Measurements from ENCODE around the gene SH3BP2. TPM values are rescaled to one million over a fixed set of nuclear protein-coding genes. Genes with fewer than 3 reads are reported as not detected.

Gene SH3BP2
- polyA plus RNA-seq, 6 donors from 2014 or later, result 14.3 to 91.1 (median 28.7) TPM

DNA sequence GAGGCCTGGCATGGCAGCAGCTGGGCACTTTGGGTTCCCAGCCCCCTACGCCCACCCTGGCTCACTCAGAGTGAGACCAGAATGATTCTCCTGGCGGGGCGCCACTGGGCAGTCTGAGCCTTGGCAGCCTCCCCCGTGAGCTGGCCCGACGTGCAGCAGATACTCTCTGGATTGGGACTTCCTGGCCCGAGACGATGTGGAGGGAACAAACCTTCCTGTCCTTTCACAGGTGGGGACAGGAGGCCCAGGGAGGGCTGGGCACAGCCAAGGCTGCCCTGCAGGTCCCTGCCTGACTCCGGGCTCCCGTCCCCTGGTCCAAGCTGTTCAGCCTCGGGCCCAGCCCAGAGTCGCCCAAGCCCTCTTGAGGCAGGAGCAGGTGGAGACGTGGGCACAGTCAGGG is 32.9 kb downstream of the SH3BP2 start:
- Mint-ChIP-seq H3K27me3 (no peaks in the 10 kb centered on the region), H3K27ac (no peak overlapping the region), H3K36me3 (peaks cover 9 to 32% of the 10 kb centered on the region in 2 donors), H3K4me1 (peaks cover 12 to 27% (median 22%) of the 10 kb centered on the region in 3 donors), H3K9me3 (no peaks in the 10 kb centered on the region), H3K4me3 (no peak overlapping the region)
- DNase-seq (no peak), ATAC-seq (ENCODE audit: low read depth in 2 of 2) (no peak)

DNA sequence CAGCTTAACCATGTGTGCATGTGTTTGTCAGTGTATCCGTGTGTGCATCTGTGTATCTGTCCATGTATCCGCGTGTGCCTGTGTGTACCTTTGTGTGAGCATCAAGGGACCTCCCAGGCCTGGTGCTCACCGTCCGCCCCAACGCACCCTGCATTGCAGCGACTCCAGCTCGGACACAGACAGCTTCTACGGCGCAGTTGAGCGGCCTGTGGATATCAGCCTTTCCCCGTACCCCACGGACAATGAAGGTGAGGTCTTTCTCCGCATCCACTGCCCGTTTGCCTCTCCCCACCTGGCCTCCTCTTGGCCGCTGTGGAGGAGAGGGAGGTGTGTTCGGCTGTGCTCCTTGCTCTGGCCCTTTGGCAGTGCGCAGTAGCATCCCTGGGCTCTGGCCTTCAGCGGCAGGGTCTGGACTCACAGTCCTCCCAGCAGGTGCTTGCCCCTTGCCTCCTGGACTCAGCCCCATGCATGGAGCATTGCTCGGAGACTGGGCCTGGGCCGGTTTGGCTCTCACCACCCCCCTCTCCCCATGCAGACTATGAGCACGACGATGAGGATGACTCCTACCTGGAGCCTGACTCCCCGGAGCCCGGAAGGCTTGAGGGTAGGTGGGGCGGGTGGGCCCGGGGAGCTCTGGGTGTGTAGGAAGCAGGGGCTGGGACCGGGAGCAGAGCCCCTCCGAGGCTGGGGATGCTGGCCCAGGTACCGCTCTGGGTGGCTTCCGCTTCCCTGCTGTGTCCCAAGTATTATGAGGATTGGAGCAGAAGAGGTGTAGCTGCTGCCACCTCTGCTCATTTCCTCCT is 34.4 kb downstream of the SH3BP2 start:
- ATAC-seq (ENCODE audit: low read depth in 2 of 2) (no peak), DNase-seq (no peak)
- Mint-ChIP-seq H3K4me1 (peaks cover 22 to 33% (median 32%) of the 10 kb centered on the region in 3 donors), H3K4me3 (no peak overlapping the region), H3K36me3 (peaks cover 9 to 35% of the 10 kb centered on the region in 2 donors), H3K9me3 (no peaks in the 10 kb centered on the region), H3K27ac (no peak overlapping the region), H3K27me3 (no peaks in the 10 kb centered on the region)

DNA sequence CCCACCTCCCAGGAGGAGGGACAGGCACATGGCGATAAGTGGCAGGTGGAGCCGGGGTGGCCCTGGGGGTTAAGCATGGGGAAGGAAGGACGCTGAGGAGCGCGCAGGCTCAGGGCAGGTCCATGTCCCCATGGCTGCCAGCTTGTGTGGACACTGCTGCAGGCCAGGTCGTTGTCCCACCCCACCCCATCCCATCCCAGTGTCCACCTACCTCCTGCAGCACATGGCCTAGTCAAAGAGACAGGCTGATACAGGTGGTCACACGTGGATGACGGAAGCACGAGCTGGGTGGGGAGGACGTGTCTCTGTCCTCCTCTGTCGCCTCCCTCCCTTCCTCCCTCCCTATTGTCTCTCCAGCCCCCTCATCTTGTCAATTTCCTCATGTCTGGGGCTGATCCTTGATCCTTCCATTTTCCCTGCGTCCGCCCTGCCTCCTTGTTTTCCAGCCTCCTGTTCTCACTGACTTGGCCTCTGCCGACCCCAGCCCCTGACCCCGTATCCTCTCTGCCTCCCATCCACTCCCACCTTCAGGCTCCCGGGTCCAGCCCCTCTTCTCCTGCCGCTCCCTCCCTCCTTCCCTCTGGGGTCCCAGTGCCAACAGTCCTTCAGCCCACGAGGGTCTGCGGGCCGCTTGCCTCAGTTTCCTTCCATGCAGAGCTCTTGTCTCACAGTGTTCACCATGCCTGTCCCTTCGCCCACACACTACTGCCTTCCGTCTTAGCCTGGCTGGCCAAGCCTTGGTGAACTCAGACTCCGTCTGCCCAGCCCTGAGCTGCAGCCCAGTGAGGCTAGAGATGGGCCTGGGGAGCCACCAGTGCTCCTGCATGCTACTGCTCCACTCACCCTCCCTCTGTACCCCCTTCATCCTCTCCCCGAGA is 35.2 kb downstream of the SH3BP2 start:
- no peak for DNase-seq
- Mint-ChIP-seq H3K9me3 (no peaks in the 10 kb centered on the region), H3K36me3 (peaks cover 13 to 38% of the 10 kb centered on the region in 2 donors), H3K4me3 (no peak overlapping the region), H3K27ac (peak overlapping the region in 1 of 6 donors; percentile 54), H3K4me1 (peaks cover 30 to 40% (median 36%) of the 10 kb centered on the region in 3 donors), H3K27me3 (no peaks in the 10 kb centered on the region)
- no peak for ATAC-seq (ENCODE audit: low read depth in 2 of 2)

- Mint-ChIP-seq H3K36me3 (peaks cover 13 to 38% of the 10 kb centered on the region in 2 donors), H3K4me1 (peaks cover 37 to 43% (median 43%) of the 10 kb centered on the region in 3 donors), H3K4me3 (peak overlapping the region in 1 of 8 donors; percentile 75), H3K27ac (peak overlapping the region in 3 of 6 donors; percentile 54 to 76 (median 61)), H3K9me3 (no peaks in the 10 kb centered on the region), H3K27me3 (no peaks in the 10 kb centered on the region)
- no peak for ATAC-seq (ENCODE audit: low read depth in 2 of 2)
- DNase-seq, result no peak
These were observed 35.9 kb downstream of the SH3BP2 start for GRCh38 chr4:2828758-2829181.

- Mint-ChIP-seq H3K36me3 (peaks cover 13 to 38% of the 10 kb centered on the region in 2 donors), H3K27me3 (no peaks in the 10 kb centered on the region), H3K4me1 (peaks cover 42 to 47% (median 44%) of the 10 kb centered on the region in 3 donors), H3K9me3 (no peaks in the 10 kb centered on the region), H3K27ac (peak overlapping the region in 1 of 6 donors; percentile 86), H3K4me3 (no peak overlapping the region)
- ATAC-seq (ENCODE audit: low read depth in 2 of 2), result no peak
- DNase-seq, result no peak
These were observed 36.5 kb downstream of the SH3BP2 start for GRCh38 chr4:2829321-2829932.

DNA sequence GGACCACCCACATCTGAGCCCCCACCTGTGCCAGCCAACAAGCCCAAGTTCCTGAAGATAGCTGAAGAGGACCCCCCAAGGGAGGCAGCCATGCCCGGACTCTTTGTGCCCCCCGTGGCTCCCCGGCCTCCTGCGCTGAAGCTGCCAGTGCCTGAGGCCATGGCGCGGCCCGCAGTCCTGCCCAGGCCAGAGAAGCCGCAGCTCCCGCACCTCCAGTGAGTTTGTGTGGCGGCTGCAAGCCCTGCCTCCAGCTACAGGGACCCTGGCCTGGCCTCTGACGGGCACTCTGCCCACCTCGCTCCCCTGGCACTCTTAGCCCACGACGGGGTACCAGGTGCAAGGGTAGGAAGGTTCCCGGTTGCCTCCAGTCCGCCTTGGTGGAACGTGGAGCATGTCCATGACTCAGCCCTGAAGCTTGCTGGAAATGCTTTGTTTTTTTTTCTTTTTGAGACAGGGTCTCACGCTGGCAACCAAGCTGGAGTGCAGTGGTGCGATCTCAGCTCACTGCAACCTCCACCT is 37.1 kb downstream of the SH3BP2 start:
- Mint-ChIP-seq H3K36me3 (peaks cover 13 to 38% of the 10 kb centered on the region in 2 donors), H3K27ac (peak overlapping the region in 2 of 6 donors; percentile 9 to 86), H3K4me3 (no peak overlapping the region), H3K27me3 (no peaks in the 10 kb centered on the region), H3K4me1 (peaks cover 47 to 50% (median 50%) of the 10 kb centered on the region in 3 donors), H3K9me3 (no peaks in the 10 kb centered on the region)
- DNase-seq, result no peak
- no peak for ATAC-seq (ENCODE audit: low read depth in 2 of 2)

GRCh38 chr4:2830632-2831610 is 38.0 kb downstream of the SH3BP2 start:
- ATAC-seq (ENCODE audit: low read depth in 2 of 2) (no peak), DNase-seq (no peak)
- Mint-ChIP-seq H3K27me3 (no peaks in the 10 kb centered on the region), H3K9me3 (no peaks in the 10 kb centered on the region), H3K4me3 (no peak overlapping the region), H3K27ac (peak overlapping the region in 4 of 6 donors; percentile 39 to 99 (median 87)), H3K4me1 (peaks cover 51 to 58% (median 57%) of the 10 kb centered on the region in 3 donors), H3K36me3 (peaks cover 13 to 31% of the 10 kb centered on the region in 2 donors)

DNA sequence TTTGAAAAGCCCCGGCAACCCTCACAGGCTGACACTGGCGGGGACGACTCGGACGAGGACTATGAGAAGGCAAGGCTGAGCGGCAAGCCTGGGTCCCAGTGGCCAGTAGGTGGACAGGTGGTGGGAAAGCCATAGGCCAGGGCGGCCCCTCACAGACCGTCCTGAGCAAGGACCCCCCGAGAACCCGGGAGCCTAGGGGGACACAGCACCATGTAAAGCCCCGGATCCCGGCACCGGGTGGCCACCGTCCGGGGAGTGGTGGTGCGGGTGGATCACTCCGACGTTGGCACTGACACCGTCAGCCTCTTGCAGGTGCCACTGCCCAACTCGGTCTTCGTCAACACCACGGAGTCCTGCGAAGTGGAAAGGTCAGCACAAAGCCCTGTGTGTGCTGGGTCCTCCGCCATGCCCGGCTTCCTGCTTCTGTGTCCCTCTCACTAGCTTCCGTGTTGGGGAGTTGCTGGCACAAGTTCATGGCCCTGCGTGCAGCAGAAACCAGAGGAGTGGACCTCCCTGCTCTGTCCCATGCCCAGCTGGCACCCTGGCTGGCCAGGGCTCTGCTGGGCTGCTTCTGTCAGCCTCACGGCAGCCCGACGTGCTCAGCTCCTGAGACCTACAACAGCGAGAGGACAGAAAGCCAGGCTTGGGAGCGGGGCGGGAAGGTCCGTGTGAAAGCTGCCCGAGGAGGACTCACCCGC is 38.9 kb downstream of the SH3BP2 start:
- Mint-ChIP-seq H3K36me3 (peaks cover 9 to 24% of the 10 kb centered on the region in 2 donors), H3K27ac (peak overlapping the region; percentile 93 to 99 (median 98)), H3K27me3 (no peaks in the 10 kb centered on the region), H3K9me3 (no peaks in the 10 kb centered on the region), H3K4me1 (peaks cover 51 to 58% (median 51%) of the 10 kb centered on the region in 3 donors), H3K4me3 (peak overlapping the region in 3 of 8 donors; percentile 56 to 80 (median 57))
- DNase-seq (no peak), ATAC-seq (ENCODE audit: low read depth in 2 of 2) (no peak)

- peak overlapping the region; percentile 93 to 99 (median 98) for H3K27ac Mint-ChIP-seq
- DNase-seq (peak; percentile 83), ATAC-seq (ENCODE audit: low read depth in 2 of 2) (peak; percentile 79 to 83)
- no peaks in the 10 kb centered on the region for H3K27me3 Mint-ChIP-seq
- H3K4me3 Mint-ChIP-seq, result peak overlapping the region; percentile 52 to 80 (median 60)
- peaks cover 51 to 65% (median 51%) of the 10 kb centered on the region in 3 donors for H3K4me1 Mint-ChIP-seq
- H3K36me3 Mint-ChIP-seq, result peaks cover 7 to 20% of the 10 kb centered on the region in 2 donors
- H3K9me3 Mint-ChIP-seq, result no peaks in the 10 kb centered on the region
These were observed 39.6 kb downstream of the SH3BP2 start for GRCh38 chr4:2832309-2832980.

- Mint-ChIP-seq H3K36me3 (peaks cover 7 to 19% of the 10 kb centered on the region in 2 donors), H3K9me3 (no peaks in the 10 kb centered on the region), H3K4me1 (peaks cover 56 to 71% (median 58%) of the 10 kb centered on the region in 3 donors), H3K4me3 (peak overlapping the region; percentile 52 to 80 (median 60)), H3K27me3 (no peaks in the 10 kb centered on the region), H3K27ac (peak overlapping the region; percentile 93 to 99 (median 98))
- DNase-seq (no peak), ATAC-seq (ENCODE audit: low read depth in 2 of 2) (peak; percentile 3 to 12)
These were observed 40.2 kb downstream of the SH3BP2 start for GRCh38 chr4:2832981-2833670.

- H3K27ac Mint-ChIP-seq, result peak overlapping the region; percentile 12 to 99 (median 98)
- H3K4me1 Mint-ChIP-seq, result peaks cover 56 to 73% (median 59%) of the 10 kb centered on the region in 3 donors
- ATAC-seq (ENCODE audit: low read depth in 2 of 2) (no peak), DNase-seq (no peak)
- H3K36me3 Mint-ChIP-seq, result peaks cover 7 to 14% of the 10 kb centered on the region in 2 donors
- no peaks in the 10 kb centered on the region for H3K9me3 Mint-ChIP-seq
- H3K4me3 Mint-ChIP-seq, result peak overlapping the region in 3 of 8 donors; percentile 3 to 56 (median 47)
- H3K27me3 Mint-ChIP-seq, result no peaks in the 10 kb centered on the region
These were observed 40.8 kb downstream of the SH3BP2 start for GRCh38 chr4:2833671-2834000.
